NT2/D1 (cell line): Measurements from ENCODE around the gene PHF3.

Experiments
- SUZ12 ChIP-seq: IDR thresholded peaks from 2 replicates; pipeline ENCODE4 v1.6.1; 2011; ENCODE audit not compliant: insufficient read length, insufficient read depth; ENCODE audit errors: extremely low read depth
- YY1 ChIP-seq: IDR thresholded peaks from 2 replicates; pipeline ENCODE4 v1.6.1; 2011; ENCODE audit not compliant: insufficient read length, insufficient read depth
- ZNF274 ChIP-seq: IDR thresholded peaks from 2 replicates; pipeline ENCODE4 v1.6.1; 2011; ENCODE audit warnings: mild to moderate bottlenecking, low read depth, low read length

- no peak for TF ChIP-seq YY1
- TF ChIP-seq ZNF274: no peak
- TF ChIP-seq SUZ12: no peak
Measured at GRCh38 chr6:63744810-63745209, 109.2 kb downstream of the PHF3 start.
